ENCODE measurements around the gene FOXP1.

DNA sequence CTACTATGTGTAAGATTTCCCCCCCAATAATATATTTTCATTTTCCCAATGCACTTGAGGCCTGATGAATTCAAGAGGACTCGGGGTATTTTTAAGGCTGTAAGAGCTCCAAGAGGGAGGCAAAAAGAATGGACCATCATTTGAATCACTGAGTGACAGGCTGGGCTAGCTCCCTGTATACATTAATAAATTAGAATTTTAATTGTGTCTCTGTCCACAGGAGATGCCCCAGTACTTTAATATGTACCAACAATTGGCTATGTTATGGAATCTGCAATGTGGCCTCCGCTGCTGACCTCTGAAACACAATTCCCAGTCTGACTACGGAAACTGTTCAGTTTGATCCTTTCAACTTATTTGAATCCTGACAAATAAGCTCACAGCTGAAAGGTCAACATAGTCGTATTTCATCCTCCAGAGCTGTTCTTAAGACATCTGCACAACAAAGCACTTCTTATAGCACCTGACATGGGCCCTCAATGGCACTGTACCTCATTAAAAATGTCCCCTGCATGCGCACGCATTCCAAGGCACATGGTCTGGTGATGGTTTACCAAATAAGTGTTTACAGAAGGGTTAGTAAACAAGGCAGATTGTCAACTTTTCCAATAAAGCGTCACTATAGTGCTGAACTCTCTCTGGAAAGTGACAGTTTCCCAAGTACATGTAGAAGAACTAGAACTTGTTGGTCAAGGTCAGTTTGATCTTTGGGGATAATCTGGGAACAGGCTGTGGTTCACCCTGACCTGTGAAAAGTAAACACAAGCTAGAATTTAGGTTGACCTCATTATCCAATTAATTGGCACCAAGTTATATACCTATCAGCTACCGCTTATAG is 472.9 kb downstream of the FOXP1 start:
- TF ChIP-seq, protein P1, sequence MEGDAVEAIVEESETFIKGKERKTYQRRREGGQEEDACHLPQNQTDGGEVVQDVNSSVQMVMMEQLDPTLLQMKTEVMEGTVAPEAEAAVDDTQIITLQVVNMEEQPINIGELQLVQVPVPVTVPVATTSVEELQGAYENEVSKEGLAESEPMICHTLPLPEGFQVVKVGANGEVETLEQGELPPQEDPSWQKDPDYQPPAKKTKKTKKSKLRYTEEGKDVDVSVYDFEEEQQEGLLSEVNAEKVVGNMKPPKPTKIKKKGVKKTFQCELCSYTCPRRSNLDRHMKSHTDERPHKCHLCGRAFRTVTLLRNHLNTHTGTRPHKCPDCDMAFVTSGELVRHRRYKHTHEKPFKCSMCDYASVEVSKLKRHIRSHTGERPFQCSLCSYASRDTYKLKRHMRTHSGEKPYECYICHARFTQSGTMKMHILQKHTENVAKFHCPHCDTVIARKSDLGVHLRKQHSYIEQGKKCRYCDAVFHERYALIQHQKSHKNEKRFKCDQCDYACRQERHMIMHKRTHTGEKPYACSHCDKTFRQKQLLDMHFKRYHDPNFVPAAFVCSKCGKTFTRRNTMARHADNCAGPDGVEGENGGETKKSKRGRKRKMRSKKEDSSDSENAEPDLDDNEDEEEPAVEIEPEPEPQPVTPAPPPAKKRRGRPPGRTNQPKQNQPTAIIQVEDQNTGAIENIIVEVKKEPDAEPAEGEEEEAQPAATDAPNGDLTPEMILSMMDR (IDR thresholded peaks at IDR 0.05; ENCODE audit: insufficient read depth, low read length, poor library complexity, severe bottlenecking) = no peak
- TF ChIP-seq EZH2phosphoT487 (conservative IDR thresholded peaks at IDR 0.05; ENCODE audit: low read length) = no peak

All from SU-DHL-6 (cell line).